GF-D8 (cell line): ENCODE results near the gene ACSS1.
A peak's percentile ranks its signal among the peaks of the same experiment; 100 is the strongest.

Source experiments
- DNase-seq: peaks from one replicate; lab custom pipeline; 2025; lab: John Stamatoyannopoulos, UW

Gene ACSS1

GRCh38 chr20:24993337-24994185, 64.4 kb downstream of the ACSS1 start:
- no peak for DNase-seq

GRCh38 chr20:24992487-24993205, 65.3 kb downstream of the ACSS1 start, which contains the start of gene APMAP:
Gene APMAP, minus strand, starts transcription at chr20:24992751. Its CDS starts 63 bp downstream, at chr20:24992688.
- DNase-seq = peak; percentile 74

GRCh38 chr20:24991897-24992486, 65.9 kb downstream of the ACSS1 start:
- DNase-seq = no peak

GRCh38 chr20:24990810-24991252, 67.1 kb downstream of the ACSS1 start:
- DNase-seq = no peak

- peak; percentile 78 for DNase-seq
Observed at GRCh38 chr20:24989162-24989561, 68.8 kb downstream of the ACSS1 start.

GRCh38 chr20:24987873-24988835, 69.8 kb downstream of the ACSS1 start:
- DNase-seq = no peak

- peak; percentile 44 for DNase-seq
Observed at GRCh38 chr20:24987244-24987643, 70.7 kb downstream of the ACSS1 start.

- no peak for DNase-seq
Observed at GRCh38 chr20:24986436-24987015, 71.4 kb downstream of the ACSS1 start.

- DNase-seq = no peak
Observed at GRCh38 chr20:24985802-24986201, 72.1 kb downstream of the ACSS1 start.

- peak; percentile 63 for DNase-seq
Observed at GRCh38 chr20:24984961-24985640, 72.8 kb downstream of the ACSS1 start.

- DNase-seq = no peak
Observed at GRCh38 chr20:24983896-24984295, 74.0 kb downstream of the ACSS1 start.

GRCh38 chr20:24981790-24982189, 76.1 kb downstream of the ACSS1 start:
- DNase-seq = no peak

GRCh38 chr20:24981282-24981681, 76.7 kb downstream of the ACSS1 start:
- no peak for DNase-seq

GRCh38 chr20:24980291-24981053, 77.5 kb downstream of the ACSS1 start:
- DNase-seq = no peak

GRCh38 chr20:24979036-24979960, 78.6 kb downstream of the ACSS1 start:
- no peak for DNase-seq

- no peak for DNase-seq
Observed at GRCh38 chr20:24978513-24978912, 79.4 kb downstream of the ACSS1 start.

GRCh38 chr20:24977797-24978196, 80.1 kb downstream of the ACSS1 start:
- DNase-seq = no peak

- DNase-seq = no peak
Observed at GRCh38 chr20:24977336-24977735, 80.6 kb downstream of the ACSS1 start.

- no peak for DNase-seq
Observed at GRCh38 chr20:24972341-24972740, 85.6 kb downstream of the ACSS1 start.
